Stimulated activated CD4-positive, alpha-beta T cell treated with anti-CD3 and anti-CD28 coated beads, Interleukin-4, amount 100 ng/mL, for 1 hour (primary cell): ENCODE measurements around the gene DOCK1.
A peak's percentile ranks its signal among the peaks of the same experiment; 100 is the strongest.

Source experiments
- DNase-seq: peaks from one replicate; pipeline ENCODE4 v3.0.0-alpha.2; 2020

Gene DOCK1

DNA sequence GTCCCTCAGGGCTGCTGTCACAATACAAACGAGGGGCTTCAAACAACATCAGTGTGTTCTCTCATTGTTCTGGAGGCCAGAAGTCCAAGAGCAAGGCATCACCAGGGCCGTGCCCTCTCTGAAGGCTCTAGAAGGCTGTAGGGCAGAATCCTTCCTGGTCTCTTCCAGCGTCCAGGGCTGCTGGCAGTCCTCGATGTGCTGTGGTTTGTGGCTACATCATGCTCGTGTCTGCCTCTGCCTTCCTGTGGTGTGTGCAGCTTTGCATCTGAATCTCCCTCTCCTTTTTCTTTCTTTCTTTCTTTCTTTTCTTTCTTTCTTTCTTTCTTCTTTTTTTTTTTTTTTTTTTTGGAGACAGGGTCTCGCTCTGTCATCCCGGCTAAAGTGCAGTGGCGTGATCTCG, 187.7 kb downstream of the DOCK1 start:
- DNase-seq, result no peak

DNA sequence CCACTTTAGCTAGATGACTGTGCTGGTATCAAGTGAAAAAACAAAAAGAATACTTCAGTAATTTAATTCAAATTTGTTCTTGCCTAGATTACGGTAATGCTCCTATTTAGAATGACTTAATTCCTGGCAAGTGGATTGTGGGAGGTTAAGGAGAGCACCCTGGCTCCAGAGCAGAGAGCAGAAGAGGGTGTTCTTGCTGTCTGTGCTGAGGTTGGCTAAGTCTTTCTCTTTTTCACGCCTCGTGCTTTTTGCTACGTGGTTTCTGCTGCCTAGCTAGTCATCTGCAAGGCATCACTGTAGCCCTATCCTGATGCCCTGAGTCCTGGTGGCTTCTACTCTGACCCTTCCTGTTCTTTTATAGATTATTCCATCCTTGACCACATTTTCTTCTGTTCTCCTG, 189.8 kb downstream of the DOCK1 start:
- DNase-seq, result no peak

- DNase-seq, result no peak
These were observed 195.9 kb downstream of the DOCK1 start for GRCh38 chr10:127100983-127101615.

DNA sequence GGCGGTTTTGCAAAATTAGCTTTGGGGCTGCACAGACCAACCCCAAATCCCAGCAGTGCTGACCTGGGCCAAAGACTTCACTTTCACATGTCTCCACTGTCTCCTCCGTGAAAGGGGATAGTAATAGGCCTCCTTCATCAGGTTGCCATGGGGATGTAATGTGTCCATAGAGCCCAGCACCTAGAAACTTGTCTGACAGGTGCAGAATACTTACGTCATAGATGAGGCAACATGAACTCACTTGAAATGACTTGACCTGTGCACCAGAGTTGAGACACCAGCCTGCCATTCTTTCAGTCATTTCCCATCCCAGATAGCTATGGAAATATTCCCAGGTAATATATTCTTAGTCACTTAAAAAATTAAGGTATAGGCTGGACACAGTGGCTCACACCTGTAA, 196.9 kb downstream of the DOCK1 start:
- DNase-seq, result no peak

DNA sequence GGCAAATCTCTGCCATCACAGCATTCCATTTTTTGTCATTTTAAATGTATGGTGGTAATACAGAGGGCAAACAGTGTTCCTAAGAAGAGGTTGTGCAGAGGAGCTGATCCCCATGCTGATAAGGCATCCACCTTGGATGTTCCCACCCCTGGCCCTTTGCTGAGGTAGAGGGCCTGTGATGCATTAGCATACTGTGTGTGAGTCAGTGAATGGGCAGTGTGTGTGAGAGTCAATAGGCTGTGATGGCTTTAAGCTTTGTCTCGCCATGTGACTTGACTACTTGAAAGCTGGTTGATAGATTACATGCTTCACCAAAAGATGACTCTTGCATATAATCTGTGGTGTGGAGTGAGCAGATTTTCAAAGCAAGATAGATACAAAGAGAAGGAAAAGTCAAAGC, 209.9 kb downstream of the DOCK1 start:
- no peak for DNase-seq

- DNase-seq, result peak; percentile 32
These were observed 211.9 kb downstream of the DOCK1 start for GRCh38 chr10:127117125-127117524.

GRCh38 chr10:127118034-127118433, 212.8 kb downstream of the DOCK1 start:
- no peak for DNase-seq

DNA sequence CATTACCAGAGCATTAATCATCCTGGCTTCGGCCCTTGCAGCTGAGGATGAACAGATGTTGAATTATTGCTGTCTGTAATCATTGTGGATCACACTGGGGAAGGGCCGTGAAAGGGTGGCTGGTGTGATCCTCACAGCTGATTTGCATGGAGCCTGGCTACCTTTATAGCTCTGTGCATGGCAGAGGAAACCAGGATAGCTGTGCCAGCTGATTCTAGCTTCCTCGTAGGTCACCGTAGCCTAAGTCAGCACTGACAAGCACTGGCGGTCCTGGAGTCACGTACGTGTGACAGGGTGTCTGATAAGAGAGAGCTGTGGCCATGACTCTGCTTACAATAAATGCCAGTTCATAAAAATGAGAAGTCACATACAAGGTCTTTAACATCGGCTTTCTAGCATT, 214.7 kb downstream of the DOCK1 start:
- no peak for DNase-seq

- no peak for DNase-seq
These were observed 217.6 kb downstream of the DOCK1 start for GRCh38 chr10:127122831-127123230.

- no peak for DNase-seq
These were observed 218.4 kb downstream of the DOCK1 start for GRCh38 chr10:127123626-127124025.

DNA sequence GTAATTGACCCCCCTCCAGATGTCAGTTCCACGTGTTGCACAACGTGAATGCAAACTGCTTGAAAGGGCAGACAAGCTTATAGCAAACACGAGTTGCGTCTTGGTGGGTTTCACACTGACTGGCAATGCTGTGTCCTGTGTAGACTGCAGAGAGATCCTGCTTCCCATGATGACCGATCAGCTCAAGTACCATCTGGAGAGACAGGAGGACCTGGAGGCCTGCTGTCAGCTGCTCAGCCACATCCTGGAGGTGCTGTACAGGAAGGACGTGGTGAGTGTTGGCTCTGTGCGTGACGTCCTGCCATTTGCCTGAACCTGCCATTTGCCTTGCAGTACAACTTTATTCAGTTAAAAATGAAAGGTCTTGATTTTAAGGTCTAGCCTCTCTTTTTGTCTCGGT, 220.1 kb downstream of the DOCK1 start:
- DNase-seq, result no peak

DNA sequence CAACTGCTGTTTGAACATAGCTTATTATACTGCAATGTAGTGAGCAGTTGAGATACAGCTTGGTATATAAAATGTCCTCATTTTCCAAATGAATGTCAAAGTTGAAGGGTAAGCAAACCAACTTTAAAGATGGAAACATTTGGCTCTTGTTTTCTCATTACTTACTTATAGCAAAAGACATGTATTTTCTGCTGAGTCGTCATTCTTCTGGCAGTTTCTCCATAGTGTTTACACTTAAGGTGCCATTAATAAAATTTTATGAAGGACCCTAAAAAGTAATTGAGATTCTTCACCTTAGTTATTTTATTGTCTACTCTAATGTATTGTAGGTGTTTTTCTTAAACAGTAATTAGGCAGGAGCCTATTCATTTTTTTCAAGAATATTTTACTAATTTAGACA, 222.6 kb downstream of the DOCK1 start:
- no peak for DNase-seq

- no peak for DNase-seq
These were observed 223.9 kb downstream of the DOCK1 start for GRCh38 chr10:127129104-127129503.

GRCh38 chr10:127132451-127132850, 227.2 kb downstream of the DOCK1 start:
- no peak for DNase-seq

GRCh38 chr10:127133225-127133624, 228.0 kb downstream of the DOCK1 start:
- DNase-seq, result no peak

DNA sequence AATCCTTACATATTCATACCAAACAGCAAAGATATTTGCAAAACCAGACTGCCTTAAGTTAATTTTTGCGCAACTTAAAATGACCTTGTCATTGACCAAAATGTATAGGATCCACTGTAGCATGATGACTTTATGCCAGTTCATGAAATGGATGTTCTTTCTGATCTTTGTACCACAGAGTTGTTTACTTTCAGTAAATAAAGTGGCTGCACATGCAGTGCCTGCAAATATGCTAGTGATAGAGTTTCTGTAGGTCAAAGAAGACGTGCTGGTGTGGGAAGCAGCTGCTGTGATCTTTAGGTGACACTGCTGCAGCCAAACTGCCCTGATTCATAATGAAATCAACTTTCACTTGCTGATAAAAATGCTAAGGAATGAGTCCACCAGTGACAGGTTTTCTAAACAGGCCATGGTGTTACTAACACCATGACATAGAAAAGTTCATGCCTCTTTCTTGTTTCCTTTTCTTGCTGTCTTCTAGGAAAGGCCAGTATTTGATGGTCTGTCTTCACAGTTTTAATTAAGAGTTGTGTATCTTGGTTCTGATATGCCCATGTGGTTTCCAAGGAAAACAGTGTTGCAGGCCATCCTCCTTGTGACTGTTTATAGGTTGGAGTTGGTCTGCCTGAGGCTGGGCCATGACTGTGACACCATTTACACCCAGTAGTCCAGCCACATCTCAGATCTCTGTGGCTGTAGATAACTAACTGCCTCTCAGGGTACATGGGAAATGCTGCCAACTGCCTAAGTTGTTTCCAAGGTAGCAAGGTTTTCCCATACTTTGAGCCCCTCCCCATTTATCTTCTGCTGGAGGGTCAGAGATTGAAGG, 228.7 kb downstream of the DOCK1 start:
- DNase-seq, result no peak

- DNase-seq, result no peak
These were observed 230.8 kb downstream of the DOCK1 start for GRCh38 chr10:127135844-127136577.

DNA sequence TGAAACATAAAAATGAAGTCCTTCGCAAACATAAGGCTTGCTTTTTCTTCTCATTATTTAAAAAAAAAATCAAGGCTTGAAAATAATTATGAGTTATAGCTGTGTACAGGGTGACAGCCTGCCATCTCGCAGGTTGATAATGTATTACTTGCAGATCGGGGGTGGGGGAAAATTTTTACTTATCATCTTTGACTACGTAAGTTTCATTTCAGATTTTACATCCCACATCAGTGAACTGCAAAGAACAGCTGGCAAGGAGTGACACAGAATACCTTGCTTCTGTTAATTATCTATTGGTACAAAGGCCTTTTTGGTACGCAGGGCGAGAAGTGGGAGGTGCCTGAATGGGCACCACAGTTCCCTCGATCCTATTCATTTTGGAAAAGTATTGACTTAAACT, 232.2 kb downstream of the DOCK1 start:
- no peak for DNase-seq

GRCh38 chr10:127142136-127142535, 236.9 kb downstream of the DOCK1 start:
- no peak for DNase-seq

DNA sequence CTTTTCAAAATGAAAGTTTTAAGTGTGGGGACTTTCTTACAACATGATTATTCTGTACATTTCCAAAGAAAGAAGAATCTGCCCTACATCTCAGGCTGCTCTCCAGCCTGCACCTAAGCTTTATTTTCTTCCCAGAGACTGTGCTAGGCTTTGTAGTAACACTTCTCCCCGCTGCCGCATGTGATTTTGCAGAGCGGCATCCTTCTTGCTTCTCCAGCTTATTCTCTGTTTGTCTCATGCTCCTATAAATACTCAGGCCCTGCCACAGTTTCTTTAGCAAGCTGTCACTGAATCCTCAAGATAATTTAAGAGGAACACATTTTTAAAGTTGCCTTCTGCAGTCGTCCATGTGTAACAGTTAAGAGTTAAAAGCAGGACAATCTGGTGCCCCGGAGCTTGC, 237.6 kb downstream of the DOCK1 start:
- DNase-seq, result no peak

- no peak for DNase-seq
These were observed 239.9 kb downstream of the DOCK1 start for GRCh38 chr10:127145173-127145572.

DNA sequence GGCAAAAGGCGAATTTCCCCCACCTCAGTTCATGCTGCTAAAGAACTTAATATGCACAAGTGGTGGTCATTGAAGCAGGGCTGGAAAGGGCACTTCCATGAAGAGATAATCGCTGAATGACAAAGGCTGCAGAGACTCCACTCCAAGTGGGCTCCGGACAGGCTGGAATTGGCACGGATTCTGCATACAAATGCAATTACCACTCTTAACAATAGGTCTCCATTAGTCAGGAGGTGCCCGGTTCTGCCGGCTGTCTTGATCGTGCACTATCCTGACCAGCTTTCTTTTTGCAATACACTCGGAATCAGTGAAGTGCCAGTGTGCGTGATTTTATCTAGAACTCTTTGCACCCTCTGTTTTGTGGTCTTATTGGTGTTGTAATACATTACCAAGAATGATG, 241.4 kb downstream of the DOCK1 start:
- DNase-seq, result no peak

DNA sequence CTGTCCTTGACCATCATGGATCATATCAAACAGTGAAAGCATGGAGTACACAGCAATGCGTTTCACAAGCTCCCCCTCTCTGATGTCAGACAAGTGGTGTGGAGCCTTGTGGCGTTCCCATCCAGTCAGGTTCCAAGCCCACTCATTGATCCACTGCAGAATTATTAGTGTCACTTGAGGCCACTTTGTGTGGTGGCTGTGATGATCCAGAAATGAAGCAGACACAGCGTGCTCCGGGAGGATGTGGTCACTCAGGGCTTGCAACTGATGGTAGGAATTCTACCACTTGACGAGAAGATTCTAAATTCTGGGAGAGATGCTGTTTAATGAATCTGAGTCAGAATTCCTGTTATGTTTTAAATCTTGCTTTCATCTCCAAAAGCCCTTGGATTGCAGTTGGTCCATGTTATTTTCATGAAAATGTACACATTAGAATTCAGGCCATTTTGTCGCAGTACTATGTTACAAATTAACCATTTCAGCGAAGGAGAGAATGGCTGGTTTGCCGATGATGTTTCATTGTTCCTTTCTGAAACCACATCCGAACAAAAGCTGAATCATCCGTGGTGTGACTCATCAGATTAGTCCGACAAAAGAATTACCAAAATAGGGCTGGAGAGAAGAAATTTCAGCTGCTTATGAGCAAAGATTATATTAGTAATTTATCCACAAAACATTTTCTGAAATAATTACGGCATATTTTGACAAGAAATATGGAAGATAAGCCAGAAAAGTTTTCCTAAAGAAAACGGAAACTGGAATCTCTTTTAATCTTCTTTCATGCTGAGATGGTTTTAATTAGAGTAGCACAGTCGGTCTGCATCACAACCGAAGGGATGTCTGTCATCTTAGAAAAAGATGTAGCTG, 243.1 kb downstream of the DOCK1 start:
- DNase-seq, result no peak
